ENCODE data around the gene EIF3A.
"Not testable (repeated sequence)": the region's sequence is repeated elsewhere in the genome, so short reads cannot be mapped to it uniquely, and the experiment has no call there.

The EIF3A gene

DNA sequence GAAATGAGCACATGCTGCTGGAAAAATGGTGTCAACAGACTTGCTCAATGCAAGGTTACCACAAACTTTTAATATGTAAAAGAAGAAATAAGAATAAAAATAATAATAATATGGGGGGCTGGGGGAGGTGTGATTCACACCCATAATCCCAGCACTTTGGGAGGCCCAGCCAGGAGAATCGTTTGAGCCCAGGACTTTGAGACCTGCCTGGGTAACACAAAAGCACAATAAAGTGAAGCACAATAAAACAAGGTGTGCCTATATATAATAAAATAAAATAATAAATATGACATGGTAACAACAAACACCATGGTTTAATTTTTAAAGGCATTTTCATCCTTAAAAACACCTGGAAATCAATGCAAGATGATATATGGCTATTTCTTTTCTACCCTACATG, 25.1 kb downstream of the EIF3A start:
- DNase-seq (ENCODE audit: low read depth in 2 of 2): no peak

- no peak for DNase-seq (ENCODE audit: low read depth in 2 of 2)
Observed at GRCh38 chr10:119051775-119052174, 28.8 kb downstream of the EIF3A start.

- DNase-seq (ENCODE audit: low read depth in 2 of 2): no peak
Observed at GRCh38 chr10:119049777-119050176, 30.8 kb downstream of the EIF3A start.

- DNase-seq (ENCODE audit: low read depth in 2 of 2): no peak
Observed at GRCh38 chr10:119049361-119049760, 31.3 kb downstream of the EIF3A start.

DNA sequence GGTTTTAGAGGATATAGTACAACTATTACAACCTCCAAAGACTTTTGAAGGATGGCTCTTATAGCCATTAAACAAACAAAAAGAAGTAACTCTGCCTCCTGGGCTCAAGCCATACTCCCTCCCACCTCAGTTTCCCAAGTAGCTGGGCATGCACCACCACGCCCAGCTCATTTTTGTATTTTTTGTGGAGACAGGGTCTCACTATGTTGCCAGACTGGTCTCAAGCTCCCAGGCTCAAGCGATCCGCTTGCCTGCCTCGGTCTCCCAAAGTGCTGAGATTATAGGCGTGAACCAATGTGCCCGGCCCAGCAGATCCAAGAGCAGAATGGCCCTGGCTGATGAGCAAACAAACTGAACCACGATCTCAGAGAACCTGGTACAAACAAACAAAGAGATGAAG, 35.1 kb downstream of the EIF3A start:
- no peak for DNase-seq (ENCODE audit: low read depth in 2 of 2)

DNA sequence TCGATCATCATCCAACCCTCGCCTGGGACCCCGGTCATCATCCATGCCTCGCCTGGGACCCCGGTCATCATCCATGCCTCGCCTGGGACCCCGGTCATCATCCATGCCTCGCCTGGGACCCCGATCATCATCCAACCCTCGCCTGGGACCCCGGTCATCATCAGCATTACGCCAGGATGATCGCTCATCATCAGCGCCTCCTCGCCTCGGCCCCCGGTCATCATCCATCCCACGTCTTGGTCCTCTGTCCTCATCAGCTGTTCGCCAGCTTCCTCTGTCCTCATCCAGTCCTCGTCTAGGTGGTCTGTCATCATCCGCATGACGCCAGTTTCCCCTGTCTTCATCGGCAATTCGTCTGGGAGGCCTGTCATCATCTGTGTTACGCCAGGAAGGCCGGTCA, 38.4 kb downstream of the EIF3A start:
- no peak for DNase-seq (ENCODE audit: low read depth in 2 of 2)

DNA sequence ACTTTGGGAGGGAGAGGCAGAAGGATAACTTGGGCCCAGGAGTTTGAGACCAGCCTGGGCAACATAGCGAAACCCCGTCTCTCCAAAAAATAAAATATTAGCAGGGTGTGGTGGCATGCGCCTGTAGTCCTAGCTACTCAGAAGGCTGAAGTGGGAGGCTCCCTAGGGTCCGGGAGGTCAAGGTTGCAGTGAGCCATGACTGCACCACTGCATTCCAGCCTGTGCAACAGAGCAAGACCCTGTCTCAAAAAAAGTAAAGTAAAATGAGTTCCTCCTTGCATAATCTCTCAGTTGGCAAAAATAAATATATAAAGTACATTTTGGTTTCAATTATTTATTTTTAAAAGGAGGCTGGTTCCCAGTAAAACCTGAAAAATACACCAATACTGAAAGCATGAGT, 39.3 kb downstream of the EIF3A start:
- no peak for DNase-seq (ENCODE audit: low read depth in 2 of 2)

DNA sequence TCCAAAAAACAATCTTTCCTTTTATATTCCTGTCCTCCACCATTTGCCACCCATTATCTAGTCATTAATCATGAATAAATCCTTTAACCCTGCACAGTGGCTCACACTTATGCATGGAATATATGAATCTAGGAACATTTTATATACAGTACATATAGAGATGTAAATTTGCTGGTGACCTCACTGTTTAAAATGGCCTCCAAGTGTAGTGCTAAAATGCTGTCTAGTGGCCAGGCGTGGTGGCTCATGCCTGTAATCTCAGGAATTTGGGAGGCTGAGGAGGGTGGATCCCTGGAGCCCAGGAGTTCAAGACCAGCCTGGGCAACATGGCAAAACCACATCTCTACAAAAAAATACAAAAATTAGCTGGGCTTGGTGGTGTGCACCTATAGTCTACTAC, 41.5 kb downstream of the EIF3A start:
- no peak for DNase-seq (ENCODE audit: low read depth in 2 of 2)

- DNase-seq (ENCODE audit: low read depth in 2 of 2): no peak
Observed at GRCh38 chr10:119031496-119032059, 49.0 kb downstream of the EIF3A start.

DNA sequence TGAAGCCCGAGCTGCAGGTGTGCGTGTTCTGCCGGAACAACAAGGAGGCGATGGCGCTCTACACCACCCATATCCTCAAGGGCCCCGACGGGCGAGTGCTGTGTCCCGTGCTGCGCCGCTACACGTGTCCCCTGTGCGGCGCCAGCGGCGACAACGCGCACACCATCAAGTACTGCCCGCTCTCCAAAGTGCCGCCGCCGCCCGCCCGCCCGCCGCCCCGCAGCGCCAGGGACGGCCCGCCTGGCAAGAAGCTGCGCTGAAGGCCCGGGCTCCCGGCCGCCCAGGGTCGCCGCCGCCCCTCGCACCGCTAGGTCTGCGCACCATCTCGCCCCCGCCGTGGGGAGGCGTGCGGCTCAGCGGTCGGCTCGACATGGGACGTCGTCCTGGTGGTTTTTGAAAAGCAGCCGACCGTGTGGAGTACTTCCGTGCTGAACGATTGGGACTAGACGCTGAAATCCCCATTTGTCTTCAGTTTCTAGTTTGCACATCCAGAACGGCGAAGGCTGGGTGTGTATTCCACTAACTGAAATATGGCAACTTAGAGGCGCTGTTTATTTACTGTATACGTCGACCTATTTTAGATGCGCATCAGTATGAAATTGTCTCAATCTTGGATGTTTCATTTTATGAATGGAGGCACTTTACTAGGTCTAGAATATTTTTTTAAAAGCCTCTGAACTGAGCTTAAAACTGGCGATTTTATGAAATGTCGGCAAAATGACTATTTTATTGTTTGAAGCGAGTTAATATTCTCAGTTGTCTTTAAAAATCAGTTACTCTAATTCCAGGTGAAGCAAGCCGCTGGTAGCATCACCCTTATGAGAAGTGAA, 50.0 kb downstream of the EIF3A start:
- DNase-seq (ENCODE audit: low read depth in 2 of 2): peak in 1 of 2 donors; percentile 9

DNA sequence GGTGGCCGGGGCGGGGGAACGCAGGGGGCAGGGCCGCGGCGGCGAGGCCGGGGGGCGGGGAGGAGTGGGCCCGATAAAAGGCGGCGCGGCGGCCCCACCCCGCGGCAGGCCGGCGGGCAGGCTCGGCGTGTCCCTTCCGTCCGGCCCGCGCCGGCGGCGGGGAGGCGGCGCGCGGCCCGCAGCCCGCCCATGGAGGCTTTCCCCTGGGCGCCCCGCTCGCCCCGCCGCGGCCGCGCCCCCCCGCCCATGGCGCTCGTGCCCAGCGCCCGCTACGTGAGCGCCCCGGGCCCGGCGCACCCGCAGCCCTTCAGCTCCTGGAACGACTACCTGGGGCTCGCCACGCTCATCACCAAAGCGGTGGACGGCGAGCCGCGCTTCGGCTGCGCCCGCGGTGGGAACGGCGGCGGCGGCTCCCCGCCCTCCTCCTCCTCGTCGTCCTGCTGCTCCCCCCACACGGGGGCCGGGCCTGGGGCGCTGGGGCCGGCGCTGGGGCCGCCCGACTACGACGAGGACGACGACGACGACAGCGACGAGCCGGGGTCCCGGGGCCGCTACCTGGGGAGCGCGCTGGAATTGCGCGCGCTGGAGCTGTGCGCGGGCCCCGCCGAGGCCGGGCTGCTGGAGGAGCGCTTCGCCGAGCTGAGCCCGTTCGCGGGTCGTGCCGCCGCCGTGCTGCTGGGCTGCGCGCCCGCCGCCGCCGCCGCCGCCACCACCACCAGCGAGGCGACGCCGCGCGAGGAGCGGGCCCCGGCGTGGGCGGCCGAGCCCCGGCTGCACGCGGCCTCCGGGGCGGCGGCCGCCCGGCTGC, 50.8 kb downstream of the EIF3A start, which contains the start of gene NANOS1:
Gene NANOS1, plus strand, starts transcription at position 102 of the 808 bp plus-strand sequence. Its CDS starts 88 bp downstream, at position 190.
- no peak for DNase-seq (ENCODE audit: low read depth in 2 of 2)

GRCh38 chr10:119028900-119029612, 51.6 kb downstream of the EIF3A start:
- DNase-seq (ENCODE audit: low read depth in 2 of 2): peak; percentile 59 to 69

DNA sequence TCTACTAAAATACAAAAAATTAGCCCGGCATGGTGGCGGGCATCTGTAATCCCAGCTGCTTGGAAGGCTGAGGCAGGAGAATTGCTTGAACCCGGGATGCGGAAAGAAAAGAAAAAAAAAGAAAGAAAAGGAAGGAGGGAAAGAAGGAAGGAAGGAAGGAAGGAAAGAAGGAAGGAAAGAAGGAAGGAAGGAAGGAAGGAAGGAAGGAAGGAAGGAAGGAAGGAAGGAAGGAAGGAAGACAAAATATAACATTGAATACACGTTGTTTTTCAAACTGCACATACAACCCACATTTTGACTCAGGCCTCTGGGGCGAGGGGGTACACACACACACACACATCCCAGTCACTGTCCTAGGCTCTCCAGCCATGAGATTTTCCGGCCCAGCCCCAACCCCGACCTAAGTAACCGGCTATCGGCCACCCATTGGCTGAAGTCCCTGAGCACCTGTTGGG, 52.1 kb downstream of the EIF3A start:
- DNase-seq (ENCODE audit: low read depth in 2 of 2): not testable (repeated sequence)

- DNase-seq (ENCODE audit: low read depth in 2 of 2): no peak
Observed at GRCh38 chr10:119026301-119027110, 54.1 kb downstream of the EIF3A start.

GRCh38 chr10:119025776-119026175, 54.8 kb downstream of the EIF3A start:
- no peak for DNase-seq (ENCODE audit: low read depth in 2 of 2)

GRCh38 chr10:119025336-119025735, 55.3 kb downstream of the EIF3A start:
- no peak for DNase-seq (ENCODE audit: low read depth in 2 of 2)

GRCh38 chr10:119024882-119025281, 55.7 kb downstream of the EIF3A start:
- no peak for DNase-seq (ENCODE audit: low read depth in 2 of 2)

- no peak for DNase-seq (ENCODE audit: low read depth in 2 of 2)
Observed at GRCh38 chr10:119023553-119023868, 57.1 kb downstream of the EIF3A start.

DNA sequence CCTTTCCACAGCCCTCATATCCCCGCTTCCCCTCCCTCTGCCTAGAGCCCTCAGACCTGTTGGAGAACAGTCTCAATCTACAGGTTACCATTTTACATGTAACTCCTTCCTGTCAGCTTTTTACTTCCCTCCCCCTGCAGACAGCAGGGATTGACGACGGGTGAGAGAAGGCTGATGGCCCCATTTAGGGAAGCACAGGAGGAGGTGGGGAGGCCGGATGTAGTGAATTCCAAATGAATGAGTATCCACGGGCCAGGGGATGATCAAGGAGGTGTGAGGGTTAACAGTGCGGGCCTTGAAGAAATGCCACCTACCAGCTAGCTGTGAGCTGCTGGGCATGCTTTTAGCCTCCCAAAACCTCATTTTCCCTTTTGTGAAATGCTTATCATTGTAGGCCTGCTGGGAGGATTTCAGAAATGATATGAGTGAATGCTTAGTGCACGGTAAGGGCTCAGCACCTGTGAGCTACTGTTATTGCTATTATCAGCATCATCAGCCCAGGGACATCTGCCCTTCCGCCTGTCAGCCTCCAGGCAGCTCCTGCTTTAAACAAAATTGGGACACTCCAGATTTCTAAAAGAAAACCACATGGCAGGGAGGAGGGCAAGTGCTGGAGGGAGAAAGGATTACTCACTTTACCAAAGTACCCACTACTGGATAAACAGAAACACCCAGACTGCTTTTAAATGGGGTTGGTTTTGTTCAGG, 57.6 kb downstream of the EIF3A start:
- DNase-seq (ENCODE audit: low read depth in 2 of 2): no peak

DNA sequence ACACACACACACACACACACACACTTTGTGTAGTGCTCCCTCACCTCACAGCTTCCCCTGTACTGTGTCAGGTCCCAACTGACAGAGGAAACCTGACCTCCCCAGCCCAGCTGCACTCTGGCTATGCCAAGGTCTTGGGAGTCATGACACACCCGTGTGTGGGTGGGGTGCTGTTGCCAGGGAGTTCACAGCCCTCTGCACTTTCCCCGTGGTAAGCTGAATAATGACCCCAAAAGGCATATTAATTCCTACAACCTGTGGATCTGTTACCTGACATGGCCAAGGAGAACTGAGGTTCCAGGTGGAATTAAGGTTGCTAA, 60.0 kb downstream of the EIF3A start:
- no peak for DNase-seq (ENCODE audit: low read depth in 2 of 2)

GRCh38 chr10:119007211-119007574, 73.4 kb downstream of the EIF3A start:
- DNase-seq (ENCODE audit: low read depth in 2 of 2): no peak
